GM18526 (cell line): ENCODE data around the gene PLEKHN1.

Source experiments
- POLR2A ChIP-seq: IDR thresholded peaks from 3 replicates; pipeline ENCODE4 v1.6.1; 2011; ENCODE audit not compliant: insufficient read length; ENCODE audit errors: extremely low read depth

Gene PLEKHN1

DNA sequence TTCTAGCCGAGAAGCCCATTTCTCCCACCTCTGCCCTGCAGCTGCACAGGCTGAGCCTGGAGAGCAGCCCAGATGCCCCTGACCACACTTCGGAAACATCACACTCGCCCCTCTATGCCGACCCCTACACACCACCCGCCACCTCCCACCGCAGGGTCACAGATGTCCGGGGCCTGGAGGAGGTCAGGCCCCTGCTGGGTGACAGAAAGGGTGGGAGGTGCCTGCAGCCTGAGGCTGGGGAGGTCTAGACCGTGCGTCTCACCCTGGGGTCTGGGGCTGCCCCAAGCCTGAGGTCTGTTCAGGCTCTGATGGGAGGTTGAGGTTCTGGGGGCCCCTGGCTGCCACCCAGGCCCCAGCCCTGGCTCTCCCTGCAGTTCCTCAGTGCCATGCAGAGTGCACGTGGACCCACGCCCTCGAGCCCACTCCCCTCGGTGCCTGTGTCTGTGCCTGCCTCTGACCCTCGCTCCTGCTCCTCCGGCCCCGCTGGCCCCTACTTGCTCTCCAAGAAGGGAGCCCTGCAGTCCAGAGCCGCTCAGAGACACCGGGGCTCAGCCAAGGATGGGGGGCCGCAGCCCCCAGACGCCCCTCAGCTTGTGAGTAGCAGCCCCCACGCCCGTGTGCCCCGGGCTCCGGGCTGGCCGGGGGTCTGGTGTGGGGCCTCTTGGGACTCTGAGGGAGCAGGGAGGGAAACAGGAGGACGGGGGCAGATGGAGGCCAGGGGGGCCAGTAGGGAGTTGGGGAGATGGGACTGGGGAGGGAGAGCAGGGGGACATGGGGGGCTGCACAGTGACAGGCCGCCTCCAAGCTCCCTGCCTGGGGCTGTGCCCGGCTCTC lies 7.4 kb downstream of the PLEKHN1 start:
- TF ChIP-seq POLR2A, result no peak

DNA sequence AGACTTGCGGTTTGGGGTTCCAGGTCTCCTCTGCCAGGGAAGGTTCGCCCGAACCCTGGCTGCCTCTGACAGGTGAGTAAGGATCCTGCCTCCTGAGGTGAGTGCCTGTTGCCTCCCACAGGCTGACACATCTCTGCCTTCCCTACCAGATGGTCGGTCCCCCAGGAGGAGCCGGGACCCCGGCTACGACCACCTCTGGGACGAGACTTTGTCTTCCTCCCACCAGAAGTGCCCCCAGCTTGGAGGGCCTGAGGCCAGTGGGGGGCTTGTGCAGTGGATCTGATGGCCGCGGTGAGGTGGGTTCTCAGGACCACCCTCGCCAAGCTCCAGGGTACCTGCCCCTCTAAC lies 8.0 kb downstream of the PLEKHN1 start:
- no peak for TF ChIP-seq POLR2A

DNA sequence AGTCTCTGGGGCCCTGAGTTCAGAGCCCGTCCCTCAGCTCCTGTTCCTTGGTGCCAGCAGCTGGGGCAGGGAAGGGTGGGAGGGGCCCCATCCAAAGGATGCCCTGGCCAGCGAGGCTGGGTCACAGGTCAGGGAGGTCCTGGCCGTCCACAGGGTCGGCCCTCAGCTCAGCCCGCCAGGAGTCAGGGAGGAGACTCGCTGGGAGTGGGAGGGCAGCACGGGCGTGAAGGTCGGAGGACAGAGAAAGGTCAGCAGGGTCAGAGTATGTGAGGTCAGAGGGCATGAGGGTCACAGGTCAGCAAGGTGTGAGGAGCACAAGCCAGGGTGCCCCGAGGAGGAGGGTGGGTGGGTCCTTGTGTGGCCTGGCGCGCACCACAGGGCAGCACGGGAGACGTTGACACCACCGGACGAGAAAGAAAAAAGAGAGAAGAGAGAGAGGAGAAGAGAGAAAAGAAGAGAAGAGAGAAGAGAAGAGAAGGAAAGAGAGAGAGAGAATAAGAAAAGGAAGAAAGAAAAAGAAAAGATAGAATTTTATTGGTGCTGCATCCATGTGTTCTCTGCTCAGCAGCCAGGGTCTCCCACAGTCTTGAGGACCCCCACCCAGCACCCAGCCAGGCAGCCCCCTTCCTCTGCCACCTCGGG lies 8.5 kb downstream of the PLEKHN1 start:
- no peak for TF ChIP-seq POLR2A

DNA sequence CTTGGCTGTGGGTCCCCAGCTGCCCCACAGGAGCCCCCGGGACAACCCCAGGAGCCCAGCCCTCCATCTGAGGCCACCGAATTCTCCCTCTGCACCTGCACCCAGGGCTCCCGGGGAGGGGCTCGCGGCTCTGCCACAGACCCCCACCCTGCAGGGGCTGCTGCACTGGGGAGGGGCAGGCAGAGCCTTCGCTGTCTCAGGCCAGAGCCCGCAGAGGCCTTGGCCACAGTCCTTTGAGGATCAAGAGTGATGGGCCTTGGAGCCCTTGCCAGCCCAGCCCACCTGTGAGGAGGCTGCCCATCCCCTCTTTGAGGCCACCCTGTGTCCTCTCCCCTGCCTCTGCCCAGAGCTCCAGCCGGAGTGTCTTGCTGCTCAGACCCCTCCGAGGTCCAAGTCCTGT lies 9.1 kb downstream of the PLEKHN1 start:
- no peak for TF ChIP-seq POLR2A

DNA sequence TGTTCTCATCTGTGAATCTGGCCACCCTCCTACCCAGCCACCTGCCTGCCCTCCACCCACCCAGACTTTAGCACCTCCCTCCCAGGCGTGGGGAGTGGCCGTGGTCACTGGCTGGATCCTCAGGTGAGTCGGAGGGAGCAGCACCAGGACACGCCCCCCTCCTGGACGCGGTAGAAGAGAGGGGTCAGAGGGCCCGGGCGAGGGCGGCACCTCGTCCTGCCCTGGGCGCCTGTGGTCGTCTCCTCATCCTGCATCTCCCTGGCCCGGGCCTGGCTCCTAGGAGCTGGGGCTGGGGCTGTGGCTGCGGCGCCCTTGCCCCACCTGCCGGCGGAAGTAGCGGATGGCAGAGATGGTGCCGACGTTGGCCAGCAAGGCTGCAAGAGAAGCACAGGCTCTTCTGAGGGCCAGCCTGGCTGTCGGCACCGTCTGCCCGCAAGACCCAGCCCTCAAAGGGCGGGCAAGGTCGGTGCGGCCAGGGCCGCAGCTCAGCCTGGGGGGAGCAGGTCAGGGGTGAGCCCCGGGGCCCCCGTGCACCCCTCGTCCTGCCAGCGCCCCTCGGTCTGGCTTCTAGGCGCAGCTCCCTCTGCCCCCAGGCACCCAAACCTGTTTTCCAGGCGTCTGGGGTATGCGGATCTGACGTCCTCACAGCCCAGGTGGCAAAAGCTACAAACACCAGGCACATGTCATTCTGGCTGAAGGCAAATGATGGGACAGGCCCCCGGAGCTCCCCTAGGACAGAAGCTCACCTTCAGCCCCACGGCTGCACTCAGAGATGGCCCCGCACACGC lies 9.8 kb downstream of the PLEKHN1 start:
- TF ChIP-seq POLR2A, result no peak

DNA sequence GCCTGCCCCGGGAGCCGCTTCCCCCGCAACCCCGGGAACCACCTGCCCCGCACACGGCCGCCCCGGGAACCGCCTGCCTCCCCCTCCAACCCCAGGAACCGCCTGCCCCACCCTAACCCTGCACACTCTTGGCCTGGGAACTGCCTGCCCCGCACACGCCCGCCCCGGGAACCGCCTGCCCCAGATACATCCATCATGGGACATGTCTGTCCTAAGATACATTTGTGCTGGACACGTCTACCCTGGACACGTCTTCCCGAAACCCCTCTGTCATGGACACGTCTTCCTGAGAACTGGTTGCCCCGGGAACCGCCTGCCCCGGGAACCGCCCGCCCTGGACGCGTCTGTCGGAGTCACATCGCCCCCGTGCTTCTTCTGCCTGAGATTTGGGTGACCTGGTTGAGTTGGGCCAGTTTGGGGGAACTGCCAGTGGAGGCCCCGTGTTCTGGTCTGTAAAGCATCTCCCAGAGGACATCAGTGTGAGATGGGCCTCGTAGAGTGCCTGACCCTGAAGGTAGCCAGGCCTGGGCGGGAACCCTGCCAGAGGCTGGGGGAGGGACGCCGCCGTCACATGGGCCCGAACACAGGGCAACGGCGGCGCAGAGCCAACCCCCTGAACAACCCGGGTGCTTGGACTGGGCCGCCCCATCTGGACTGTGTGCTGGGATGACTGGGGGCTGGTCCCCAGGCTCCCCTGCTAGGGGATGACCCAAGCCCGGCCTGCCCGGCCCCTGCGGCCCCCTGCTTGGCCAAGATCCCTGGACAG lies 12.0 kb downstream of the PLEKHN1 start:
- TF ChIP-seq POLR2A, result no peak

- TF ChIP-seq POLR2A, result no peak
These were observed 12.8 kb downstream of the PLEKHN1 start for GRCh38 chr1:978835-979743.

- no peak for TF ChIP-seq POLR2A
These were observed 13.4 kb downstream of the PLEKHN1 start for GRCh38 chr1:979744-980072.

DNA sequence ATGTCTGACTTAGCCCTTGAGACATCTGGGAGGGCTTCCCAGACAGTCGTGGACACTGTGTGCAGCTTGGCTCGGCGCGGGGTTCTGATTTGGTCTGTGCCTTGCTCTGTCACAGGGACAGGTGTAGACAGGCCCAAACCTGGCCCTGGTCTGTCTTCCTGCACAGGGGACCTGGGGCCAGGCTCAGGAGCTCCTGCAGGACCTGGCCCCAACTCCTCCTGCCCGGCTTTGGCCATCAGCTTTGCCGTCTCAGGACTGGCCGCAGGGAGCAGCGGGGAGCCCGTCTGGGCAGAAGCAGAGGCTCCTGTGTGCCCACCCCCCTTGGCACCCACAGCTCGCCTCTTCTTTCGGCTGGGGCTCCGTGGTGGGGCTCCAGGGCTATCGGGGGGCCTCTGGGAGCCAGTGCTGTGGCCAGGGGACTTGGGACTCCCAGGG lies 13.9 kb downstream of the PLEKHN1 start:
- no peak for TF ChIP-seq POLR2A

DNA sequence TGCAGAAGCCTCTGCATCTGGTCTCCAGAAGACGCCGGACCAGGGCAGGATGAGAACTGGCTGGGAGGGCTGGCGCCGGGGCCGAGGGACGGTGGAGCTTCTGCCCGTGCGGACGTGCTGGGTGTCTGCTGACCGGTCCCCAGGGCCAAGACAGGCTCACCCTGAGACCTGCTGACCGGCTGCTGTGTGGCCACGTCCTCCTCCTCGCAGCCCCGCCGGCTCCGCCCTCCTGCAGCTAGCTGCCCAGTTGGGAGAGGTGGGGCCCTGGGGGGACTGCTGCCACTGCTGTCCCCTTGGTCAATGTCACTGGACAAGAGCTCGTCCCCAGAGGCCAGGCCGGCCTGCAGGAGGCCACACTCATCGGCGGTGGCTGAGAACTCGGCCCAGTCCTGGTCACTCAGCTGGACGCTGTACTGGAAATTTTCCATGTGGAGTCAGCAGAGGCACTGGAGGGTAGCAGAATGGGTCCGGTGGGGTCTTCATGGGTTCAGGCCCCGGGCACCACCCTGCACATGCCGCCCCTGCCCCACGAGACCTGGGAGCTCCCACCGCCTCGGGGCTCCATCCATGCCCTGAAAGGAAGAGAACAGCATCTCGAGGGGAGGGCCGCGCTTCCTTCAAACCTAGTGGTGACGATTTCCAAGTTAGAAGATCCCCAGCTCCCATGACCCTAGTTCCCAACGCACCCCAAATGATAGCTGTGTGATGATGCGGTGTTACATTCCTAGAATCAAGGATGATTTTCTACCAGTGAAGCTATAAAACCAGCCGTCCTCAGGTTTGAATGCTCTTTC lies 14.5 kb downstream of the PLEKHN1 start:
- no peak for TF ChIP-seq POLR2A

GRCh38 chr1:981491-981954 lies 15.2 kb downstream of the PLEKHN1 start:
- TF ChIP-seq POLR2A, result no peak

DNA sequence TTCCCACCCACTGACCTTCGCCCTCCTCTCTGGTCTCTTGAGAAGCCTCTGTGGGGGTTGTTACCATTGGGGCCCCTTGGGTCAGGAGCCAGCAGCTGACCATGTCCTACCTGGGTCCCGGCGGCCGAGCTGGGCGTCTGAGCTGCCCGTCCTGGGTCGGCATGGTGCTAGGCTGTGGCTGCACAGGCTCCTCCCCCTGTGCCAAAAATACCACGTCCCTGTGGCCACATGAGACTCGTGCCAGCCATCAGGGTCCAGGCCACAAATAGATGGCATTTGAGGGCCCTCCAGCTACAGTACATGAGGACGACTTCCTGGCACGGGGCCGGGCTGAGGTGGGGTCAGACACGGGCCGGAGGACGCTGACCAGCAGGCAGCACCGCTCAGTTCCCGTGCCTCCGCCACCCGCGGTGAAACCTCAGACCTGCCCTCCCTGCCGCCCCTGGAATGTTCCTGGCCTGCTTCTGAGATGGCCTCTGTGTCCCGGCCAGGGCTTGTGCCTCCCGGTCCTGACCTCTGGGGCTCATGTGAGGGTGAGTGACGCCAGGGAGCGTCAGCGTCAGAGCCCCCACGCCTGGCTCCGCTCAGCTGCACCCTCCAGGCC lies 15.8 kb downstream of the PLEKHN1 start, which contains the start of gene PERM1:
Gene PERM1 (minus strand): TSS at position 139 of the 604 bp plus-strand sequence. CDS start 1,064 bp downstream, outside the sequence.
- no peak for TF ChIP-seq POLR2A
